Osteocyte (in vitro differentiated cells): ENCODE data around the gene NUP54. TPM values are rescaled to one million over a fixed set of nuclear protein-coding genes. Genes with fewer than 3 reads are reported as not detected.

Source experiments
- DNase-seq: peaks from one replicate; pipeline ENCODE4 v3.0.0; 2021; ENCODE audit warnings: mixed read lengths; ENCODE audit not compliant: unreplicated experiment; ENCODE audit errors: extremely low spot score
- H3K27ac Mint-ChIP-seq: one replicate; pipeline ENCODE4 v1.8.0; 2021; ENCODE audit warnings: mild to moderate bottlenecking, mixed read lengths; ENCODE audit not compliant: unreplicated experiment
- H3K27me3 Mint-ChIP-seq: one replicate; pipeline ENCODE4 v1.8.0; 2021; ENCODE audit warnings: mixed read lengths; ENCODE audit not compliant: unreplicated experiment
- H3K36me3 Mint-ChIP-seq: one replicate; pipeline ENCODE4 v1.8.0; 2021; ENCODE audit warnings: mixed read lengths; ENCODE audit not compliant: unreplicated experiment
- H3K4me1 Mint-ChIP-seq: one replicate; pipeline ENCODE4 v1.8.0; 2021; ENCODE audit warnings: mixed read lengths; ENCODE audit not compliant: unreplicated experiment
- H3K4me3 Mint-ChIP-seq: one replicate; pipeline ENCODE4 v1.8.0; 2021; ENCODE audit warnings: mild to moderate bottlenecking, moderate library complexity, mixed read lengths; ENCODE audit not compliant: unreplicated experiment
- H3K9me3 Mint-ChIP-seq: one replicate; pipeline ENCODE4 v1.8.0; 2021; ENCODE audit warnings: mixed read lengths; ENCODE audit not compliant: unreplicated experiment
- CTCF ChIP-seq: fragments of 200-600 bp; sonication (generic); IDR thresholded peaks from 2 replicates; pipeline ENCODE4 v1.5.0; 2021; ENCODE audit warnings: antibody characterized with exemption, mild to moderate bottlenecking, moderate library complexity
- total RNA-seq: library from RNA; stranded (reverse); gene quantifications from 2 replicates; pipeline ENCODE4 v1.2.1, GENCODE V29; 2021

Gene NUP54
- total RNA-seq, 1 donor from 2014 or later: 37.8 TPM

DNA sequence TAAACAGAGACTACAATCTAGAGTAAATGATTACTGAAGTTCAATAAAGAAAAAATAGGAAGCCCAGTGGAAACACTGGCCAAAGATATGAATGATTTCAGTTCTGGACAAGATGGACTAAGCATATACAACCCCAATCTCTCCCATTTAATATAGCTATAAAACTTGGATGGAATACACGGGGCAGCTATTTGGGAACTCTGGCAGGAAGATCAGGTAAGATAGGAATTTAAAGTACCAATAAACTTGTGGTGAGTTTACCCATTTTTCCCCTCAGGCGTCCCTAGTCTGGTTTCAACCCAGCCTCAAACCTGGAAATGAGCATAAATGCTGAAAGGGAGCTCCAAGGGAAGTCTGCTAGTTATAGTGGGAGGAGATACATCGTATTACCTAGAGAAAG lies 20.4 kb downstream of the NUP54 start:
- Mint-ChIP-seq H3K9me3 (no peaks in the 10 kb centered on the region), H3K27me3 (no peaks in the 10 kb centered on the region), H3K4me3 (no peak overlapping the region), H3K4me1 (no peaks in the 10 kb centered on the region), H3K27ac (no peak overlapping the region), H3K36me3 (peaks cover 47% of the 10 kb centered on the region)
- no peak for TF ChIP-seq CTCF
- no peak for DNase-seq

DNA sequence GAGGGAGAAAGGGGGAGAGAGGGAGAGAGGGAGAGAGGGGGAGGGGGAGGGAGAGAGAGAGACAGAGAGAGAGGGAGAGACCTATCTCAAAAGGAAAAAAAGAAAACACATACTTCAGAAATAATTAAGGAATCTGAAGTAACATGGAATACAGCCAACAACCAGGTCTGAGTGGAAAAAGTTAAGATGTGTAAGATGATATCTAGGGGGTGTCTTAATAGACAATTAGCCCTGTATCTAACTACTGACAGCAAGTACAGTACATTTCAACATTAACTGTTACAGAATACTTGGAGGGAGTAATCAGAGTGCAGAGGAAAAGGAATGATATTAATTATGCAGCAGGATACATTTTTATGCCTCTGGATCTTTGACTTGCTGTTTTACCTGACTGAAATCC lies 22.4 kb downstream of the NUP54 start:
- H3K4me1 Mint-ChIP-seq: no peaks in the 10 kb centered on the region
- no peak for DNase-seq
- no peak overlapping the region for H3K4me3 Mint-ChIP-seq
- no peak for TF ChIP-seq CTCF
- H3K27ac Mint-ChIP-seq: no peak overlapping the region
- no peaks in the 10 kb centered on the region for H3K27me3 Mint-ChIP-seq
- H3K36me3 Mint-ChIP-seq: peaks cover 60% of the 10 kb centered on the region
- H3K9me3 Mint-ChIP-seq: no peaks in the 10 kb centered on the region

- Mint-ChIP-seq H3K9me3 (peaks cover 4% of the 10 kb centered on the region), H3K4me3 (no peak overlapping the region), H3K4me1 (no peaks in the 10 kb centered on the region), H3K36me3 (peaks cover 71% of the 10 kb centered on the region), H3K27me3 (no peaks in the 10 kb centered on the region), H3K27ac (no peak overlapping the region)
- DNase-seq: no peak
- TF ChIP-seq CTCF: no peak
Measured at GRCh38 chr4:76120199-76120598, 28.0 kb downstream of the NUP54 start.

DNA sequence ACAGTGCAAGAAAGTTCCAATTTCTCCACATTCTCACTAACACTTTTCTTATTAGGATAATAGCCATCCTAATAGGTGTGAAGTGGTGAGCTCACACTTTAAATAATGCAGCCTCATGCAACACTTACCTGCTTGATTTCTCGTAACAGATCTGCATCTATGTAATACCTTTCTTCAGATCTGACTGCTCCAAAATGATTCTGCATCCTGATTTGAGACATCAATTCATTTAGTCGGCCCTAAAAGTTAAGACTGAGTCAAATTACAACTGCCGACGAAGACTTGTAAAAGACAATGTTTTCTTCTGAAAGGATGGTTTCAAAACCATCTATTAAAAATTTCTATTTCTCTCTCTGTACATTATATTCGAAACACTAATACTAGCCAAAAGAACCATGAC lies 30.7 kb downstream of the NUP54 start:
- H3K36me3 Mint-ChIP-seq: peaks cover 65% of the 10 kb centered on the region
- peaks cover 4% of the 10 kb centered on the region for H3K9me3 Mint-ChIP-seq
- no peak for DNase-seq
- H3K27me3 Mint-ChIP-seq: no peaks in the 10 kb centered on the region
- no peak overlapping the region for H3K27ac Mint-ChIP-seq
- TF ChIP-seq CTCF: no peak
- H3K4me3 Mint-ChIP-seq: no peak overlapping the region
- H3K4me1 Mint-ChIP-seq: no peaks in the 10 kb centered on the region

DNA sequence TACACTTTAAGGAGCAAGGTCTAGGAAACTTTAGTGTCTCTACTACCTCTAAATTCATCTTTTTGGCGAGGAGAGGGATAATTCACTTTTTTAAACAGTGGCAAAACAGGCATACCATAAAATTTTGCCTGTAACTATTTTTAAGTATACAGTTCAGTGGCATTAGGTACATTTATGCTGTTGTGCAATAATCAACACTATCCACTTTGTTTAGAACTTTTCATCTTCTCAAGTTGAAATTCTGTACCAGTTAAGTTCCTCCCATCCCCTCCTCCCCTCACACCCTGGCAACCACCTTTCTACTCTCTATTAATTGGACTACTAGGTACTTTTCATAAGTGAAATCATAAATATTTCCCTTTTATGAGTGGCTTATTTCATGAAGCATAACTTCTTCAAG lies 31.4 kb downstream of the NUP54 start:
- TF ChIP-seq CTCF: no peak
- H3K4me1 Mint-ChIP-seq: no peaks in the 10 kb centered on the region
- peaks cover 58% of the 10 kb centered on the region for H3K36me3 Mint-ChIP-seq
- H3K4me3 Mint-ChIP-seq: no peak overlapping the region
- H3K27ac Mint-ChIP-seq: no peak overlapping the region
- no peaks in the 10 kb centered on the region for H3K27me3 Mint-ChIP-seq
- DNase-seq: no peak
- peaks cover 4% of the 10 kb centered on the region for H3K9me3 Mint-ChIP-seq
